MM.1S (cell line): ENCODE measurements around the gene KIF5A.

Experiments used
- DNase-seq: peaks from one replicate; pipeline ENCODE4 v3.0.0-alpha.2; 2015
- H2AFZ ChIP-seq: fragments of 300-600 bp; sonication (generic); 2 replicates; pipeline ENCODE4 v1.6.0; 2016; ENCODE audit warnings: antibody characterized with exemption, low read length
- H3F3A ChIP-seq: fragments of 300-600 bp; sonication (generic); 2 replicates; pipeline ENCODE4 v1.6.1; 2016; ENCODE audit warnings: mild to moderate bottlenecking, antibody characterized with exemption, low read length, moderate library complexity, mixed read lengths; ENCODE audit not compliant: insufficient read depth
- H3K27ac ChIP-seq: fragments of 300-600 bp; sonication (generic); 2 replicates; pipeline ENCODE4 v1.5.1; 2016; ENCODE audit warnings: mild to moderate bottlenecking, low read length
- H3K27me3 ChIP-seq: fragments of 300-600 bp; sonication (generic); replicated peaks from 2 replicates; pipeline ENCODE4 v1.6.0; 2016; ENCODE audit warnings: low read length; ENCODE audit not compliant: insufficient read depth
- H3K36me3 ChIP-seq: fragments of 300-600 bp; sonication (generic); replicated peaks from 2 replicates; pipeline ENCODE4 v1.6.1; 2016; ENCODE audit warnings: mild to moderate bottlenecking, low read length, mixed read lengths; ENCODE audit not compliant: insufficient read depth
- H3K4me1 ChIP-seq: fragments of 300-600 bp; sonication (generic); 2 replicates; pipeline ENCODE4 v1.6.1; 2016; ENCODE audit warnings: low read length, mixed read lengths
- H3K4me2 ChIP-seq: fragments of 300-600 bp; sonication (generic); 2 replicates; pipeline ENCODE4 v1.6.0; 2016; ENCODE audit warnings: low read depth, low read length
- H3K4me3 ChIP-seq: fragments of 300-600 bp; sonication (generic); 2 replicates; pipeline ENCODE4 v1.5.1; 2016; ENCODE audit warnings: low read length, mixed read lengths
- H3K79me2 ChIP-seq: fragments of 300-600 bp; sonication (generic); 2 replicates; pipeline ENCODE4 v1.6.1; 2016; ENCODE audit warnings: mixed run types, low read length, mixed read lengths
- H3K9ac ChIP-seq: fragments of 300-600 bp; sonication (generic); 2 replicates; pipeline ENCODE4 v1.6.1; 2016; ENCODE audit warnings: low read length, mixed read lengths
- H3K9me2 ChIP-seq: fragments of 300-600 bp; sonication (generic); replicated peaks from 2 replicates; pipeline ENCODE4 v1.6.1; 2016; ENCODE audit warnings: mild to moderate bottlenecking, low read length, mixed read lengths; ENCODE audit not compliant: insufficient read depth
- H3K9me3 ChIP-seq: fragments of 300-600 bp; sonication (generic); replicated peaks from 2 replicates; pipeline ENCODE4 v1.6.1; 2016; ENCODE audit warnings: mild to moderate bottlenecking, low read length, mixed read lengths; ENCODE audit not compliant: insufficient read depth
- H4K20me1 ChIP-seq: fragments of 300-600 bp; sonication (generic); 2 replicates; pipeline ENCODE4 v1.6.1; 2016; ENCODE audit warnings: mild to moderate bottlenecking, low read length, moderate library complexity, mixed read lengths; ENCODE audit not compliant: insufficient read depth
- EZH2 ChIP-seq: fragments of 300-600 bp; sonication (generic); optimal IDR thresholded peaks from 2 replicates; pipeline ENCODE3; 2017; ENCODE audit warnings: low read depth, mild to moderate bottlenecking, antibody characterized with exemption, low read length, mixed read lengths
- EZH2phosphoT487 ChIP-seq: fragments of 300-600 bp; sonication (generic); IDR thresholded peaks from 2 replicates; pipeline ENCODE4 v1.6.1; 2018; ENCODE audit warnings: antibody characterized with exemption, low read length
- TF ChIP-seq, protein P1 (sequence below): fragments of 300-600 bp; sonication (generic); IDR thresholded peaks from 2 replicates; pipeline ENCODE4 v1.5.1; 2016; ENCODE audit warnings: antibody characterized with exemption, low read length, mixed read lengths

The KIF5A gene

DNA sequence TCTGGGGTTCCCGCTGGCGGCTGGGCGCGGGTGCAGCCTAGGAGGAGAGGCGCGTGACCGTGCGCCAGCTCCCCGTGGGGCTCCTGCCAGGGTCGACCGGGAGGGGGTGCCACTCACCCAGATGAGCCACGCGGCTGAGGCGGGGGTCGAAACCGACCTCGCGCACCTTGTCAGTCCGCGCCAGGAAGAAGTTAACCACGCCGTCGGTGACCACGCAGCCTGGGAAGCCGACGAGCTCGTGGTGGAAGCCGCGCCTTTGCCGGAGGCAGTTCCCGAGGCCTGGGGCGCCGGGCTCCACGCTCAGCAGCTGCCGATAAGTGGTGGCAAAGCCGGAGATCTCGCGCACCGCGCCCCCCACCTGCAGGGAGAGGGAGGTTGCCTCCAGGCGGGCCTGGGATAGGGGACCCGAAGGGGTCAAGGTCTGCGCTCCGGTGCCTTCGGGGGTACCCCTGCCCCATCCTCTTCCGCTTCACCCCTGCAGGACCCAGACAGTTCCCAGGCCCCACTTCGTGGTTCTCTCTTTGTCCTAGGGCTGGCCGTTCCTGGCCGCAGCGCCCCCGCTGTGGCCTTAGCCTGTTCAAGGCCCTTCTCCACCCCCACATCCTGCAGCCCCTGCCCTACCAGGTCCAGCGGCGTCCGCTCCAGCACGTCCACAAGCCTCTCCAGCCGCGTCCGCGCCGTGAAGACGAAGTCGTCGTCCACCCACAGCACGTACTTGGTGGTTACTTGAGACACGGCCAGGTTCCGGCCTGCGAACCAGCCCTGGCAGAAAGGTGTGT lies 77.8 kb downstream of the KIF5A start:
- Histone ChIP-seq H3K4me3 (no peak overlapping the region), H3K4me2 (no peak overlapping the region), H3K9ac (no peak overlapping the region), H3K27me3 (0 out of 2 replicates have a peak, but pooled peaks cover 10% of the 10 kb centered on the region), H3K9me3 (no peaks in the 10 kb centered on the region), H2AFZ (no peak overlapping the region), H3K27ac (no peak overlapping the region), H3K4me1 (0 out of 2 replicates have a peak, but pooled peaks cover 4% of the 10 kb centered on the region), H3F3A (no peaks in the 10 kb centered on the region), H4K20me1 (no peaks in the 10 kb centered on the region), H3K9me2 (no peaks in the 10 kb centered on the region), H3K36me3 (no peaks in the 10 kb centered on the region), H3K79me2 (peaks cover 10% of the 10 kb centered on the region; the same call in 1 of the 2 replicates)
- no peak for DNase-seq
- TF ChIP-seq EZH2 (no peak), EZH2phosphoT487 (no peak)
- TF ChIP-seq, protein P1, sequence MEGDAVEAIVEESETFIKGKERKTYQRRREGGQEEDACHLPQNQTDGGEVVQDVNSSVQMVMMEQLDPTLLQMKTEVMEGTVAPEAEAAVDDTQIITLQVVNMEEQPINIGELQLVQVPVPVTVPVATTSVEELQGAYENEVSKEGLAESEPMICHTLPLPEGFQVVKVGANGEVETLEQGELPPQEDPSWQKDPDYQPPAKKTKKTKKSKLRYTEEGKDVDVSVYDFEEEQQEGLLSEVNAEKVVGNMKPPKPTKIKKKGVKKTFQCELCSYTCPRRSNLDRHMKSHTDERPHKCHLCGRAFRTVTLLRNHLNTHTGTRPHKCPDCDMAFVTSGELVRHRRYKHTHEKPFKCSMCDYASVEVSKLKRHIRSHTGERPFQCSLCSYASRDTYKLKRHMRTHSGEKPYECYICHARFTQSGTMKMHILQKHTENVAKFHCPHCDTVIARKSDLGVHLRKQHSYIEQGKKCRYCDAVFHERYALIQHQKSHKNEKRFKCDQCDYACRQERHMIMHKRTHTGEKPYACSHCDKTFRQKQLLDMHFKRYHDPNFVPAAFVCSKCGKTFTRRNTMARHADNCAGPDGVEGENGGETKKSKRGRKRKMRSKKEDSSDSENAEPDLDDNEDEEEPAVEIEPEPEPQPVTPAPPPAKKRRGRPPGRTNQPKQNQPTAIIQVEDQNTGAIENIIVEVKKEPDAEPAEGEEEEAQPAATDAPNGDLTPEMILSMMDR, result no peak

DNA sequence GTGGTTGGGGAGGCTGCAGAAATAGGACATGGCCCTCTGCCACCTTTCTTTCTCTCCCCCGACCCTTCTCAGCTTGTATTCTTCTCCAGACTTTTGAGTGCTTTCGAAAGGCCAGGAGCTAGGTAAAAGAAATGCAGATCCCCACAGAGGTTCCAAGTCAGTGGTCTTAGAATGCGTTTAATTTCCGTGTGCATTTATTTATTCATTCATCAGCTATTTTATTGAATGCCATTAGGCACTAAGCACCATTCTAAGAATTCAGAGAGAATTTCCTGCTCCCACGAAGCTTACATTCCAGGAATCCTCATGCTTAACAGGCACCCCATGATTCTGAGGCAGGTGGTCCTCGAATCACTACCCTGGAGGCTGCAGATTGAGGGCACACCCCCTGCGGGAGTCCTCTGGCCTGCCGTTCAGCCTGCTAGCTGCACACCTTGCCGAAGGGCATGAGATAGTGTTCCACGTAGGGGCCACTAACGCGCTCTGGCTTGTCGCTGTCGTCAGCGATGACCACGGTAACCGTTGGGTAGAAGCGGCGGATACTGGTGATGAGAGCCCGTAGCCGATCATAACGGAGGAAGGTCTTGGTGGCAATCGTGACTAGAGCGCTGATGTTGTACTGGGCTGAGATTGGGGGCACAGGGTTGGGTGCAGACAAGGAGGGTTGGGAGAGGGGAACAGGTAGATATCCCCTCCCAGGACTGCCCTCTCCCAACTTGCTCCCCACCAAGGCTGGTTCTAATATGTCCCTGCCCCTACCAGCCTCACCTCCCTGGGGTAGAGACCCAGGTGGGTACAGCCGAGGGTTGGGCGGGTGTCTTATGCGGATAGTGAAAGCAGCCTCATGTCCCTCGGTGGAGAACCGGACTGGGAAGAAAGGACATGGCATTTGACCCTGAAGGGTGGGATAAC lies 78.7 kb downstream of the KIF5A start:
- Histone ChIP-seq H3K79me2 (peaks cover 10% of the 10 kb centered on the region; the same call in 1 of the 2 replicates), H3F3A (no peaks in the 10 kb centered on the region), H3K9me2 (no peaks in the 10 kb centered on the region), H2AFZ (no peak overlapping the region), H3K27me3 (0 out of 2 replicates have a peak, but pooled peaks cover 4% of the 10 kb centered on the region), H3K4me3 (no peak overlapping the region), H3K9me3 (no peaks in the 10 kb centered on the region), H4K20me1 (no peaks in the 10 kb centered on the region), H3K4me1 (peaks cover 4% of the 10 kb centered on the region; the same call in 1 of the 2 replicates), H3K4me2 (no peak overlapping the region), H3K9ac (no peak overlapping the region), H3K36me3 (no peaks in the 10 kb centered on the region), H3K27ac (no peak overlapping the region)
- no peak for TF ChIP-seq EZH2phosphoT487
- DNase-seq, result no peak

DNA sequence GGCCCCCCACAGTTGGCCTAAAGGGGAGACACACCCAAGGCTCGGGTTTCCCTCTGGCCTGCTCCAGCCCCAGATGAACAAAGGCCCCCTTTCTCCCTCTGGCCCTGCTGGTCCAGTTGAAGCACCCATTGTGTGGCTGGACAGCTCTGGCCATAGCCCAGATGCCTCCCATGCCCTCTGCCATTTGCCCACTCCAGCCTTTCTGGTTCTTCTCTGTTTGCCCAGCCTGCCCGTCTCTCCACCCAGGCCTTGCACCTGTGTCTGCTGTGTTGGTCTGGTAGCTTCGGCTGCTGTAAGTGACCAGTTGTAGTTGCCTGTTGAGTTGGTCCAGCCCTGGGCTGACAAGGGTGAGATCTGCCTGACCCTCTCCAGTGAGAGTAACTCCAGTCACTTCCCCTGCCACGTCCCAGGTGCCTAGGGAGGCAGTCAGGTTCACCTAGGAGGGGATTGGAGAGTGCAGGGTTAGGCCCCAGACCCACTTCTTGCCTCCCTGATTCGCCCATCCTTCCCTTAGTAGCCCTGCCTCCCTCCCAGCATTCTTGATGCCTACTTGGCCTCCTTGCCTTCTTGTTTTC lies 80.1 kb downstream of the KIF5A start:
- H3K4me2 ChIP-seq, result no peak overlapping the region
- no peak overlapping the region for H2AFZ ChIP-seq
- H3K4me1 ChIP-seq, result peaks cover 11% of the 10 kb centered on the region; the same call in 1 of the 2 replicates
- no peak overlapping the region for H3K4me3 ChIP-seq
- H3K79me2 ChIP-seq, result peaks cover 10% of the 10 kb centered on the region; the same call in 1 of the 2 replicates
- no peak overlapping the region for H3K9ac ChIP-seq
- H3K27me3 ChIP-seq, result no peaks in the 10 kb centered on the region
- H3K9me2 ChIP-seq, result no peaks in the 10 kb centered on the region
- H4K20me1 ChIP-seq, result no peaks in the 10 kb centered on the region
- no peaks in the 10 kb centered on the region for H3K9me3 ChIP-seq
- no peak for DNase-seq
- no peaks in the 10 kb centered on the region for H3K36me3 ChIP-seq
- H3F3A ChIP-seq, result no peaks in the 10 kb centered on the region
- no peak overlapping the region for H3K27ac ChIP-seq
- TF ChIP-seq EZH2 (no peak), EZH2phosphoT487 (no peak)
- TF ChIP-seq, protein P1, result no peak
